Activated naive CD8-positive, alpha-beta T cell treated with anti-CD3 and anti-CD28 coated beads, Interleukin-2, amount 10 ng/mL, durations not matched to agents 7 days and 5 days (primary cell): ENCODE results near the gene ARHGEF25. TPM values are rescaled to one million over a fixed set of nuclear protein-coding genes. Genes with fewer than 3 reads are reported as not detected.
"Not testable (repeated sequence)": the region's sequence is repeated elsewhere in the genome, so short reads cannot be mapped to it uniquely, and the experiment has no call there.

Experiments used
- ATAC-seq: fragments of 150-1000 bp; cut with Tn5 transposase; one replicate; pipeline ENCODE4 v1.10.0; 2021; ENCODE audit warnings: low read depth, moderate library complexity
- POLR2A ChIA-PET: fragments of 350-600 bp; sonication (Branson Sonifier 250); formaldehyde crosslinking; loops from one replicate; lab custom pipeline; 2021; ENCODE audit warnings: antibody characterized with exemption; lab: Charles Lee
- DNase-seq: peaks from one replicate; pipeline ENCODE4 v3.0.0; 2021
- H3K27ac Mint-ChIP-seq: one replicate; pipeline ENCODE4 v1.8.0; 2022; ENCODE audit warnings: mild to moderate bottlenecking, mixed read lengths
- H3K27me3 Mint-ChIP-seq: one replicate; pipeline ENCODE4 v1.8.0; 2022; ENCODE audit warnings: mild to moderate bottlenecking, moderate library complexity, mixed read lengths
- H3K36me3 Mint-ChIP-seq: one replicate; pipeline ENCODE4 v1.8.0; 2021; ENCODE audit warnings: mild to moderate bottlenecking, mixed read lengths
- H3K4me1 Mint-ChIP-seq: one replicate; pipeline ENCODE4 v1.8.0; 2021; ENCODE audit warnings: mixed read lengths
- H3K4me3 Mint-ChIP-seq: one replicate; pipeline ENCODE4 v1.8.0; 2022; ENCODE audit warnings: mild to moderate bottlenecking, moderate library complexity, mixed read lengths
- H3K9me3 Mint-ChIP-seq: one replicate; pipeline ENCODE4 v1.8.0; 2021; ENCODE audit warnings: mixed read lengths
- total RNA-seq, 2 experiments: library from RNA; stranded (reverse); gene quantifications; one replicate each; pipeline ENCODE4 v1.2.3, GENCODE V29; 2021

Gene ARHGEF25
- total RNA-seq, 2 experiments from 2014 or later, result 1.3 to 1.4 TPM

GRCh38 chr12:57579677-57580465, 31.4 kb upstream of the ARHGEF25 start:
- POLR2A ChIA-PET, result no interaction called here
- no peak for DNase-seq
- no peak for ATAC-seq
- Mint-ChIP-seq H3K27me3 (no peaks in the 10 kb centered on the region), H3K36me3 (no peaks in the 10 kb centered on the region), H3K27ac (no peak overlapping the region), H3K4me1 (peaks cover 5% of the 10 kb centered on the region), H3K4me3 (no peak overlapping the region), H3K9me3 (no peaks in the 10 kb centered on the region)

DNA sequence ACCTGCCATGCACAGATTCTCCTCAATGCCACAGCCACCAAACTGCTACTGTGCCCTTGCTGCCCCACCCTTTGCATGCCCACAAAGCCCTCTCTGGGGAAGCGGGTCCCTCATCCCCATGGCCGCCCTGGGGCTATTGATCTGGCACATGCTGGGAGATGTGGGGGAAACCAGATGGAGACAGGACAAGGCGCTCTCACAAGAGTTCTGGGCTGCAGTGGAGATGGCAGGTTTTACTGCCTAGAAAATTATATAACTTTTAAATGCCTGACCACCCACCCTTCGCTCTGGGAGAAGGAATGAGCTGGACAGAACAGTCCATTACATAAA, 30.8 kb upstream of the ARHGEF25 start:
- POLR2A ChIA-PET, result no interaction called here
- peaks cover 4% of the 10 kb centered on the region for H3K27me3 Mint-ChIP-seq
- no peaks in the 10 kb centered on the region for H3K36me3 Mint-ChIP-seq
- H3K9me3 Mint-ChIP-seq, result no peaks in the 10 kb centered on the region
- DNase-seq (no peak), ATAC-seq (no peak)
- H3K4me3 Mint-ChIP-seq, result no peak overlapping the region
- peaks cover 5% of the 10 kb centered on the region for H3K4me1 Mint-ChIP-seq
- H3K27ac Mint-ChIP-seq, result no peak overlapping the region

GRCh38 chr12:57581802-57582201, 29.4 kb upstream of the ARHGEF25 start:
- Mint-ChIP-seq H3K36me3 (no peaks in the 10 kb centered on the region), H3K4me1 (peaks cover 5% of the 10 kb centered on the region), H3K4me3 (no peak overlapping the region), H3K27ac (no peak overlapping the region), H3K27me3 (peaks cover 7% of the 10 kb centered on the region), H3K9me3 (no peaks in the 10 kb centered on the region)
- DNase-seq (no peak), ATAC-seq (no peak)
- POLR2A ChIA-PET, result interaction anchor here (1.1 kb wide), 1 partner anchor 57 kb away, joined by 4 read pairs; no protein-coding TSS in a partner anchor

GRCh38 chr12:57582440-57582839, 28.8 kb upstream of the ARHGEF25 start:
- POLR2A ChIA-PET, result interaction anchor here (0.8 to 1.6 kb wide), 2 partner anchors 38 to 42 kb away, joined by 4 to 5 read pairs; no protein-coding TSS in a partner anchor
- DNase-seq (no peak), ATAC-seq (no peak)
- no peaks in the 10 kb centered on the region for H3K9me3 Mint-ChIP-seq
- H3K4me1 Mint-ChIP-seq, result peaks cover 5% of the 10 kb centered on the region
- H3K27me3 Mint-ChIP-seq, result peaks cover 7% of the 10 kb centered on the region
- H3K36me3 Mint-ChIP-seq, result no peaks in the 10 kb centered on the region
- H3K27ac Mint-ChIP-seq, result no peak overlapping the region
- no peak overlapping the region for H3K4me3 Mint-ChIP-seq

- H3K4me3 Mint-ChIP-seq, result no peak overlapping the region
- DNase-seq (peak; percentile 43), ATAC-seq (peak; percentile 97)
- peaks cover 5% of the 10 kb centered on the region for H3K4me1 Mint-ChIP-seq
- H3K9me3 Mint-ChIP-seq, result no peaks in the 10 kb centered on the region
- POLR2A ChIA-PET, result interaction anchor here (0.6 to 1.6 kb wide), 4 partner anchors 37 to 1717 kb away, joined by 3 to 5 read pairs (median 4); no protein-coding TSS in a partner anchor
- no peaks in the 10 kb centered on the region for H3K36me3 Mint-ChIP-seq
- no peak overlapping the region for H3K27ac Mint-ChIP-seq
- peaks cover 7% of the 10 kb centered on the region for H3K27me3 Mint-ChIP-seq
Observed at GRCh38 chr12:57583008-57583831, 28.0 kb upstream of the ARHGEF25 start.

DNA sequence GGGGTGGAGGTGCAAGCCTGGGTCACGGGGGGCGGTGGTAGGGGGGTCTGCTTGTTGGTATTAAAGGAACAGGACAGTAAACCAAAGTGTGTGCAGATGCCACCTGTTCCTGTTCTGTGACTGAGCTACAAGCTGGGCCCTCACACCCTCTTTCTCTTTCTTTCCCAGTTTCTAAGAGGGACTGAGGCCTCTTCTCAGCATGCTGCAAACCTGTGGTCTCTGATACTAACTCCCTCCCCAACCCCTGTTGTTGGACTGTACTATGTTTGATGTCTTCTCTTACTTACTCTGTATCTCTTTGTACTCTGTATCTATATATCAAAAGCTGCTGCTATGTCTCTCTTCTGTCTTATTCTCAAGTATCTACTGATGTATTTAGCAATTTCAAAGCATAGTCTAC, 27.2 kb upstream of the ARHGEF25 start:
- no peaks in the 10 kb centered on the region for H3K36me3 Mint-ChIP-seq
- H3K27me3 Mint-ChIP-seq, result peaks cover 7% of the 10 kb centered on the region
- DNase-seq, result no peak
- peaks cover 5% of the 10 kb centered on the region for H3K4me1 Mint-ChIP-seq
- POLR2A ChIA-PET, result interaction anchor here (1.6 kb wide), 1 partner anchor 36 kb away, joined by 5 read pairs; no protein-coding TSS in a partner anchor
- H3K4me3 Mint-ChIP-seq, result no peak overlapping the region
- no peaks in the 10 kb centered on the region for H3K9me3 Mint-ChIP-seq
- H3K27ac Mint-ChIP-seq, result no peak overlapping the region
- ATAC-seq, result no peak

GRCh38 chr12:57584690-57585089, 26.5 kb upstream of the ARHGEF25 start:
- Mint-ChIP-seq H3K4me3 (no peak overlapping the region), H3K27ac (no peak overlapping the region), H3K36me3 (no peaks in the 10 kb centered on the region), H3K9me3 (no peaks in the 10 kb centered on the region), H3K4me1 (peaks cover 3% of the 10 kb centered on the region), H3K27me3 (peaks cover 7% of the 10 kb centered on the region)
- no peak for ATAC-seq
- POLR2A ChIA-PET, result no interaction called here
- DNase-seq, result no peak

DNA sequence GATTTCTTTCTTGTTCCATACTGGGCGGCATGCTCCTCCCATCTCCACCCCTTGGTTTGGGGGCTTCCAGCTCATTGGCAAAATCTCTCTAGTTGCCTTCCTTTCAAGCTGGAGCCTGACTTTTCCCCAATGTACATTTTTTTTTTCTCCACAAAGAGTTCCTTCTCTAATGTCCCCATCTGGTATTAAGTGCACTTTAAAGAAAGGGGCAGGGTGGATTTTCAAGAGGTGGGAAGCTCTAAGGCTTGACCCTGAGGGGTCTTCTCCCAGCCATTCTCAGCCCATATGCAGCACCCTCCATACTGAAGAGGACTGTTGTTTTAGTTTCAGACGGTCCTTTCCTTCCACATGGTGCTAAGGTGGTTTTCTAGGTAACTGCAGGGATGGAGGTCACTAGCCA, 26.1 kb upstream of the ARHGEF25 start:
- Mint-ChIP-seq H3K9me3 (no peaks in the 10 kb centered on the region), H3K4me1 (peaks cover 2% of the 10 kb centered on the region), H3K36me3 (no peaks in the 10 kb centered on the region), H3K27me3 (peaks cover 7% of the 10 kb centered on the region), H3K27ac (no peak overlapping the region), H3K4me3 (no peak overlapping the region)
- DNase-seq (no peak), ATAC-seq (no peak)
- POLR2A ChIA-PET, result interaction anchor here (0.7 kb wide), 1 partner anchor 267 kb away, joined by 5 read pairs; no protein-coding TSS in a partner anchor

DNA sequence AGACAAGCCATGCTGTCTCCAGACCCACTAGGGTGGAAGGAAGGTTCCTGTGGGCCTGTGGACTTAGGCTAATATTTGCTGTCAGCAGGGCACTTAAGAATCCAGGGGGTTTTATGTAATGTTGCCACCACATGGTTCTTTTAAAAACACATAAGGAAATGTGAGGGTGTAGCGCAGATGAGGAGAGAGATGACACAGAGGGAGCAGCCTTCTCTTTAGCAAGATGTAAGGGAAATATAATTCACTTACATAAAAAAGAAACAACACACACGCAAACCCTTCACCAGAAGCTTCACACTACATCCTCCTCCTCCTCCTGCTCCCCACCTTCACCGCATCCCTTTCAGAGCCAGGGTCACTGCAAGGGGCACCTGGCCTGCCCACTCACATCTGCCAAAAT, 25.1 kb upstream of the ARHGEF25 start:
- no peak overlapping the region for H3K27ac Mint-ChIP-seq
- H3K9me3 Mint-ChIP-seq, result no peaks in the 10 kb centered on the region
- H3K4me3 Mint-ChIP-seq, result no peak overlapping the region
- POLR2A ChIA-PET, result no interaction called here
- H3K27me3 Mint-ChIP-seq, result peaks cover 7% of the 10 kb centered on the region
- no peaks in the 10 kb centered on the region for H3K36me3 Mint-ChIP-seq
- DNase-seq, result no peak
- ATAC-seq, result no peak
- H3K4me1 Mint-ChIP-seq, result peaks cover 8% of the 10 kb centered on the region

DNA sequence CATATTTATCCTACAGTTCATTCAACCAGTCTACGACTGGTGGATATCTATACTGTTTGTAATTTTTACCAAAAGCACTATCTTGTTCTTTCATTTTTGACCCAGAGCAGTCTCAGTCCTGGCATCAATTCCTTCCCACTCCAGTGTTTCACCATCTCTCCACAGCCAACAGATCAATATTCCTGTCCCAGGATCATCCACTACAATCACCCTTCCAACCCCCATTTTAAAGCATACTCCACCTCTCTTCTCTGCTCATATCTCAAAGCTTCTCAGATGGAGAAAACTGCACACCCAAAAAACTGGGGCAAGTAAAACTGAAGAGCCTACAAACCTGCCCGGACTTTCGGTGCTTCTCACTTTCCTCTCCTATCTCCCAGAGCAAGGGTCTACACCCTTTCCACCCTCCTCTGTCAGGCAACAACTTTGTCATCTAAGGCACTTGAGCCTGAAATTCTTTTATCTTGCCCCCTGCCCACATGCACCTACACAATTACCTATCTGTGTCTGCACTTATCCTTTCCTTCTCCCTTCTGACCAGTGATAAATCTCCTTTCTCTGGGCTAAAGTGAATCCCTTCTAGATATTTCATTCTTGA, 24.3 kb upstream of the ARHGEF25 start:
- no peak for DNase-seq
- no peak for ATAC-seq
- H3K27ac Mint-ChIP-seq, result no peak overlapping the region
- H3K27me3 Mint-ChIP-seq, result peaks cover 7% of the 10 kb centered on the region
- no peaks in the 10 kb centered on the region for H3K36me3 Mint-ChIP-seq
- POLR2A ChIA-PET, result no interaction called here
- H3K4me1 Mint-ChIP-seq, result peaks cover 13% of the 10 kb centered on the region
- no peaks in the 10 kb centered on the region for H3K9me3 Mint-ChIP-seq
- no peak overlapping the region for H3K4me3 Mint-ChIP-seq

GRCh38 chr12:57588951-57589610, 22.2 kb upstream of the ARHGEF25 start:
- H3K27ac Mint-ChIP-seq, ATAC-seq, H3K9me3 Mint-ChIP-seq, H3K36me3 Mint-ChIP-seq, DNase-seq, H3K27me3 Mint-ChIP-seq, H3K4me3 Mint-ChIP-seq: not testable (repeated sequence)
- peaks cover 21% of the 10 kb centered on the region for H3K4me1 Mint-ChIP-seq
- POLR2A ChIA-PET, result interaction anchor here (0.6 kb wide), 1 partner anchor 284 kb away, joined by 5 read pairs; no protein-coding TSS in a partner anchor

GRCh38 chr12:57590479-57590863, 20.8 kb upstream of the ARHGEF25 start:
- H3K27ac Mint-ChIP-seq, result peak overlapping the region; percentile 72
- DNase-seq, result no peak
- H3K36me3 Mint-ChIP-seq, result no peaks in the 10 kb centered on the region
- no peak for ATAC-seq
- POLR2A ChIA-PET, result interaction anchor here (0.8 to 2.3 kb wide), 5 partner anchors 13 to 151 kb away, joined by 3 to 10 read pairs (median 4); partner anchors contain the start of genes ARHGEF25, DDIT3 and DTX3
- peak overlapping the region; percentile 89 for H3K4me3 Mint-ChIP-seq
- peaks cover 2% of the 10 kb centered on the region for H3K27me3 Mint-ChIP-seq
- no peaks in the 10 kb centered on the region for H3K9me3 Mint-ChIP-seq
- H3K4me1 Mint-ChIP-seq, result peaks cover 21% of the 10 kb centered on the region
